ENCODE data around the gene PKD1. TPM values are rescaled to one million over a fixed set of nuclear protein-coding genes. Genes with fewer than 3 reads are reported as not detected.
A peak's percentile ranks its signal among the peaks of the same experiment; 100 is the strongest.

Gene PKD1
- total RNA-seq, 1 experiment from 2014 or later: 82.0 TPM

- H3K9me3 Mint-ChIP-seq (ENCODE audit: low read depth, unreplicated experiment): no peaks in the 10 kb centered on the region
- no TSS peak for BruUV-seq (replicated peaks)
- peaks cover 45% of the 10 kb centered on the region for H3K4me1 Mint-ChIP-seq (ENCODE audit: low read depth, unreplicated experiment)
- H3K27me3 Mint-ChIP-seq (ENCODE audit: unreplicated experiment): peaks cover 13% of the 10 kb centered on the region
- no peak for DNase-seq
- H3K27ac Mint-ChIP-seq (ENCODE audit: unreplicated experiment): peak overlapping the region; percentile 100
- peaks cover 73% of the 10 kb centered on the region for H3K36me3 Mint-ChIP-seq (ENCODE audit: insufficient read depth, unreplicated experiment)
- intact Hi-C loops (cut with micrococcal nuclease; ENCODE audit: unreplicated experiment): no loop called here
- H3K4me3 Mint-ChIP-seq (ENCODE audit: low read depth, unreplicated experiment): peak overlapping the region; percentile 89
- no peak for TF ChIP-seq CTCF (IDR thresholded peaks at IDR 0.05; ENCODE audit: unreplicated experiment)
- CTCF ChIA-PET: interaction anchor here (0.6 to 1.9 kb wide), 9 partner anchors 12 to 189 kb away, joined by 3 to 6 read pairs (median 3); partner anchors contain the start of genes ECI1, NTHL1 and TSC2
These were observed 20.5 kb upstream of the PKD1 start for GRCh38 chr16:2155977-2156848.

- peaks cover 13% of the 10 kb centered on the region for H3K27me3 Mint-ChIP-seq (ENCODE audit: unreplicated experiment)
- H3K9me3 Mint-ChIP-seq (ENCODE audit: low read depth, unreplicated experiment): no peaks in the 10 kb centered on the region
- CTCF ChIA-PET: interaction anchor here (0.6 to 1.9 kb wide), 9 partner anchors 9 to 188 kb away, joined by 3 to 6 read pairs (median 3); partner anchors contain the start of genes ECI1, NTHL1 and TSC2
- peaks cover 82% of the 10 kb centered on the region for H3K36me3 Mint-ChIP-seq (ENCODE audit: insufficient read depth, unreplicated experiment)
- H3K4me3 Mint-ChIP-seq (ENCODE audit: low read depth, unreplicated experiment): peak within 1 kb of the TSS; percentile 89
- BruUV-seq (replicated peaks): no TSS peak
- H3K4me1 Mint-ChIP-seq (ENCODE audit: low read depth, unreplicated experiment): peaks cover 51% of the 10 kb centered on the region
- H3K27ac Mint-ChIP-seq (ENCODE audit: unreplicated experiment): peak within 1 kb of the TSS; percentile 100
- DNase-seq: peak; percentile 99
- intact Hi-C loops (cut with micrococcal nuclease; ENCODE audit: unreplicated experiment): no loop called here
- TF ChIP-seq CTCF (IDR thresholded peaks at IDR 0.05; ENCODE audit: unreplicated experiment): no peak
These were observed 19.6 kb upstream of the PKD1 start, which contains the start of gene TRAF7 for GRCh38 chr16:2155091-2155950. Gene TRAF7, plus strand, starts transcription at chr16:2155782. Its CDS starts 8,139 bp downstream, at chr16:2163921.

- Mint-ChIP-seq H3K27me3 (ENCODE audit: unreplicated experiment) (peaks cover 13% of the 10 kb centered on the region), H3K4me1 (ENCODE audit: low read depth, unreplicated experiment) (peaks cover 51% of the 10 kb centered on the region), H3K9me3 (ENCODE audit: low read depth, unreplicated experiment) (no peaks in the 10 kb centered on the region), H3K27ac (ENCODE audit: unreplicated experiment) (peak overlapping the region; percentile 100), H3K36me3 (ENCODE audit: insufficient read depth, unreplicated experiment) (peaks cover 89% of the 10 kb centered on the region), H3K4me3 (ENCODE audit: low read depth, unreplicated experiment) (peak overlapping the region; percentile 89)
- no peak for TF ChIP-seq CTCF (IDR thresholded peaks at IDR 0.05; ENCODE audit: unreplicated experiment)
- BruUV-seq (replicated peaks): TSS peak; percentile 92
- DNase-seq: no peak
- intact Hi-C loops (cut with micrococcal nuclease; ENCODE audit: unreplicated experiment): no loop called here
- CTCF ChIA-PET: interaction anchor here (0.7 to 1.9 kb wide), 5 partner anchors 9 to 132 kb away, joined by 3 to 6 read pairs (median 4); partner anchors contain the start of gene ECI1
These were observed 18.9 kb upstream of the PKD1 start for GRCh38 chr16:2154533-2155090.
